Measurements from ENCODE around the gene TMEM72.
"Not testable (repeated sequence)": the region's sequence is repeated elsewhere in the genome, so short reads cannot be mapped to it uniquely, and the experiment has no call there.

Gene TMEM72

GRCh38 chr10:44911081-44911540 lies at the start of gene TMEM72:
Gene TMEM72 (plus strand): TSS chr10:44911337. CDS start chr10:44911513, 176 bp downstream.
- DNase-seq, result no peak

GRCh38 chr10:44862006-44862751 lies 49.0 kb upstream of the TMEM72 start:
- no peak for DNase-seq

- DNase-seq, result no peak
Observed at GRCh38 chr10:44862924-44863323, 48.2 kb upstream of the TMEM72 start.

GRCh38 chr10:44863344-44864047 lies 47.6 kb upstream of the TMEM72 start:
- DNase-seq, result no peak

- DNase-seq, result no peak
Observed at GRCh38 chr10:44864051-44864450, 47.1 kb upstream of the TMEM72 start.

GRCh38 chr10:44864637-44865288 lies 46.4 kb upstream of the TMEM72 start:
- peak in 1 of 2 experiments; percentile 63 for DNase-seq

GRCh38 chr10:44865289-44865671 lies 45.9 kb upstream of the TMEM72 start:
- no peak for DNase-seq

GRCh38 chr10:44866367-44866766 lies 44.8 kb upstream of the TMEM72 start:
- DNase-seq, result not testable (repeated sequence)

- DNase-seq, result no peak
Observed at GRCh38 chr10:44870031-44870430, 41.1 kb upstream of the TMEM72 start.

- DNase-seq, result no peak
Observed at GRCh38 chr10:44873160-44873559, 38.0 kb upstream of the TMEM72 start.

GRCh38 chr10:44874166-44874565 lies 37.0 kb upstream of the TMEM72 start:
- DNase-seq, result no peak

GRCh38 chr10:44878706-44879530 lies 32.2 kb upstream of the TMEM72 start:
- no peak for DNase-seq

- DNase-seq, result no peak
Observed at GRCh38 chr10:44879531-44879899, 31.6 kb upstream of the TMEM72 start.

- DNase-seq, result no peak
Observed at GRCh38 chr10:44880090-44880715, 30.9 kb upstream of the TMEM72 start.

- DNase-seq, result no peak
Observed at GRCh38 chr10:44881649-44882048, 29.5 kb upstream of the TMEM72 start.

GRCh38 chr10:44882166-44882720 lies 28.9 kb upstream of the TMEM72 start:
- no peak for DNase-seq

- no peak for DNase-seq
Observed at GRCh38 chr10:44883593-44884331, 27.4 kb upstream of the TMEM72 start.

GRCh38 chr10:44885710-44886109 lies 25.4 kb upstream of the TMEM72 start:
- no peak for DNase-seq

- no peak for DNase-seq
Observed at GRCh38 chr10:44886966-44887365, 24.2 kb upstream of the TMEM72 start.

- DNase-seq, result no peak
Observed at GRCh38 chr10:44888886-44889285, 22.3 kb upstream of the TMEM72 start.

GRCh38 chr10:44889834-44890233 lies 21.3 kb upstream of the TMEM72 start:
- no peak for DNase-seq
